ENCODE data around the gene RPS16. TPM values are rescaled to one million over a fixed set of nuclear protein-coding genes. Genes with fewer than 3 reads are reported as not detected.

RPS16 gene
- total and polyA plus RNA-seq, 9 of the 15 experiments (the other 6 are each of a cell fraction or from before 2014, with no cell fraction given), result 82.6 to 3,671 (median 2,204) TPM

GRCh38 chr19:39398297-39398864 lies 37.4 kb downstream of the RPS16 start (continued):
- TF ChIP-seq ARID3A (IDR thresholded peaks at IDR 0.05; ENCODE audit: borderline replicate concordance, low read depth, low read length) (no peak), CBFA2T2 (conservative IDR thresholded peaks at IDR 0.05) (no peak), NRF1 (conservative IDR thresholded peaks at IDR 0.05 in 1 of 2, IDR thresholded peaks at IDR 0.05 in 1 of 2) (peak; percentile 58 to 68), ZNF280B (CRISPR knock-in tag; IDR thresholded peaks at IDR 0.05) (no peak), NCOA6 (IDR thresholded peaks at IDR 0.05) (no peak), ZNF133 (CRISPR knock-in tag; IDR thresholded peaks at IDR 0.05) (no peak), MXD1 (CRISPR knock-in tag; IDR thresholded peaks at IDR 0.05; ENCODE audit: borderline replicate concordance, poor library complexity, severe bottlenecking) (no peak), LEF1 (IDR thresholded peaks at IDR 0.05) (no peak), ZSCAN32 (CRISPR knock-in tag; IDR thresholded peaks at IDR 0.05) (no peak), PTBP1 (IDR thresholded peaks at IDR 0.05; ENCODE audit: low read depth, low read length) (no peak), ZNF282 (CRISPR knock-in tag; IDR thresholded peaks at IDR 0.05) (no peak), RCOR1 (IDR thresholded peaks at IDR 0.05; ENCODE audit: borderline replicate concordance in 1 of 2, low read depth in 2 of 2, low read length in 2 of 2) (0 out of 4 replicates have a peak, but pooled peaks of 1 of the 2 experiments have one; percentile 13), COPS2 (conservative IDR thresholded peaks at IDR 0.05) (no peak), ZNF324 (CRISPR knock-in tag; IDR thresholded peaks at IDR 0.05) (no peak), USF1 (CRISPR knock-in tag; IDR thresholded peaks at IDR 0.05) (no peak), MAFK (IDR thresholded peaks at IDR 0.05; ENCODE audit: low read length) (no peak), YY1 (IDR thresholded peaks at IDR 0.05; ENCODE audit: borderline replicate concordance in 1 of 3, control insufficient read depth in 1 of 3, extremely low read depth in 1 of 3, insufficient read depth in 3 of 3, insufficient read length in 1 of 3, insufficient replicate concordance in 2 of 3, low read depth in 1 of 3, low read length in 2 of 3) (peak in 1 of 3 experiments; percentile 21), E2F1 (CRISPR knock-in tag; IDR thresholded peaks at IDR 0.05) (no peak), ZNF431 (CRISPR knock-in tag; IDR thresholded peaks at IDR 0.05) (no peak), FOSL1 (tag; conservative IDR thresholded peaks at IDR 0.05) (peak; percentile 63), TBP (optimal IDR thresholded peaks at IDR 0.05; ENCODE audit: low read depth, low read length) (no peak)
- TF ChIP-seq, protein P1, sequence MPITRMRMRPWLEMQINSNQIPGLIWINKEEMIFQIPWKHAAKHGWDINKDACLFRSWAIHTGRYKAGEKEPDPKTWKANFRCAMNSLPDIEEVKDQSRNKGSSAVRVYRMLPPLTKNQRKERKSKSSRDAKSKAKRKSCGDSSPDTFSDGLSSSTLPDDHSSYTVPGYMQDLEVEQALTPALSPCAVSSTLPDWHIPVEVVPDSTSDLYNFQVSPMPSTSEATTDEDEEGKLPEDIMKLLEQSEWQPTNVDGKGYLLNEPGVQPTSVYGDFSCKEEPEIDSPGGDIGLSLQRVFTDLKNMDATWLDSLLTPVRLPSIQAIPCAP (CRISPR knock-in tag; IDR thresholded peaks at IDR 0.05; ENCODE audit: borderline replicate concordance), result no peak

Data from K562 (cell line).